Transverse colon (tissue), 4 donors: ENCODE measurements around the gene PLCL2. TPM values are rescaled to one million over a fixed set of nuclear protein-coding genes. Genes with fewer than 3 reads are reported as not detected.

ENCODE experiments used
- DNase-seq: peaks from one replicate; pipeline ENCODE4 v3.0.0-alpha.2; 2019
- H3K27ac ChIP-seq, 4 donors: fragments of 200-600 bp; sonication (generic); 2 replicates each; pipeline ENCODE4 v1.5.1; 2016 to 2018; ENCODE audit warnings: inconsistent platforms in 4 of 4
- H3K27me3 ChIP-seq: fragments of 200-600 bp; sonication (generic); 2 replicates; pipeline ENCODE4 v1.5.1; 2017; ENCODE audit warnings: inconsistent platforms
- H3K36me3 ChIP-seq, 4 donors: fragments of 200-600 bp; sonication (generic); 2 replicates each; pipeline ENCODE4 v1.5.1; 2017 to 2019; ENCODE audit warnings: inconsistent platforms in 4 of 4
- H3K4me1 ChIP-seq, 4 donors: fragments of 200-600 bp; sonication (generic); 2 replicates each; pipeline ENCODE4 v1.5.1; 2017 to 2020; ENCODE audit warnings: inconsistent platforms in 4 of 4
- H3K4me3 ChIP-seq, 4 donors: fragments of 200-600 bp; sonication (generic); 1 replicate in 1 of 4; 2 replicates in 3 of 4; pipeline versions ENCODE4 v1.5.1 to v1.6.1; 2017 to 2019; ENCODE audit warnings: inconsistent platforms in 4 of 4
- H3K9me3 ChIP-seq, 2 donors: fragments of 200-600 bp; sonication (generic); 2 replicates each; pipeline ENCODE4 v1.5.1; 2017 to 2019; ENCODE audit warnings: inconsistent platforms in 2 of 2
- EP300 ChIP-seq: sonication (generic); formaldehyde crosslinking; IDR thresholded peaks from one replicate; pipeline ENCODE4 v1.6.1; 2017; ENCODE audit warnings: antibody characterized with exemption, low read depth
- POLR2A ChIP-seq: fragments of 450-650 bp; IDR thresholded peaks from one replicate; pipeline ENCODE4 v1.6.1; 2016; ENCODE audit warnings: antibody characterized with exemption, mild to moderate bottlenecking, moderate library complexity
- POLR2AphosphoS5 ChIP-seq, 3 donors: sonication (generic); formaldehyde crosslinking; IDR thresholded peaks; one replicate each; pipeline ENCODE4 v1.6.1; 2016; ENCODE audit warnings: antibody characterized with exemption in 3 of 3
- WGBS, 2 donors: methylation state at CpG; one replicate each; pipeline ENCODE4 v1.1.5; 2018; ENCODE audit warnings: low coverage in 1 of 2; 5-methylcytosine and 5-hydroxymethylcytosine counted together
- in situ Hi-C, 4 donors: fragments of 200-750 bp; cut with MboI; loops; one replicate each; pipeline versions ENCODE4 v1.15.0 to v1.15.1; 2017; ENCODE audit warnings: low sequenced_read_pairs in 3 of 4, low pct_ligation_motif_present in 1 of 4, low pct_unique_long_range_greater_than_20kb in 1 of 4
- intact Hi-C: fragments of 100-400 bp; cut with DNase I; formaldehyde crosslinking; loops from one replicate; pipeline ENCODE4 v1.15.1; 2023; ENCODE audit warnings: low total_unique reads
- total RNA-seq, 4 donors: library from RNA; depleted of rRNA; stranded (reverse); fragments of >200 nt; gene quantifications; one replicate each; pipeline ENCODE4 v1.1.0, GENCODE V29; 2016
- TF ChIP-seq, protein P1 (sequence below), 5 experiments: fragments of 200-600 bp in 3 of 5; fragments of 450-650 bp in 2 of 5; sonication (generic) in 3 of 5; IDR thresholded peaks; 1 replicate in 2 of 5; 2 replicates in 3 of 5; pipeline ENCODE4 v1.5.1; 2016 to 2017; ENCODE audit warnings: antibody characterized with exemption in 5 of 5, inconsistent platforms in 3 of 5, mild to moderate bottlenecking in 2 of 5, moderate library complexity in 1 of 5

PLCL2 gene
- total RNA-seq, 4 donors from 2014 or later = 17.2 to 41.4 (median 35.9) TPM

- H3K4me3 ChIP-seq = no peak overlapping the region
- intact Hi-C loops = no loop called here
- in situ Hi-C loops = no loop called here
- H3K36me3 ChIP-seq = no peaks in the 10 kb centered on the region
- H3K9me3 ChIP-seq = no peaks in the 10 kb centered on the region
- H3K27me3 ChIP-seq = no peaks in the 10 kb centered on the region
- no peak overlapping the region for H3K27ac ChIP-seq
- 80 to 83% methylated on average over 4 to 7 of the region's 7 CpGs for WGBS, 2 donors
- H3K4me1 ChIP-seq = peaks cover 0 to 5% (median 2%) of the 10 kb centered on the region in 4 donors
- TF ChIP-seq, protein P1, sequence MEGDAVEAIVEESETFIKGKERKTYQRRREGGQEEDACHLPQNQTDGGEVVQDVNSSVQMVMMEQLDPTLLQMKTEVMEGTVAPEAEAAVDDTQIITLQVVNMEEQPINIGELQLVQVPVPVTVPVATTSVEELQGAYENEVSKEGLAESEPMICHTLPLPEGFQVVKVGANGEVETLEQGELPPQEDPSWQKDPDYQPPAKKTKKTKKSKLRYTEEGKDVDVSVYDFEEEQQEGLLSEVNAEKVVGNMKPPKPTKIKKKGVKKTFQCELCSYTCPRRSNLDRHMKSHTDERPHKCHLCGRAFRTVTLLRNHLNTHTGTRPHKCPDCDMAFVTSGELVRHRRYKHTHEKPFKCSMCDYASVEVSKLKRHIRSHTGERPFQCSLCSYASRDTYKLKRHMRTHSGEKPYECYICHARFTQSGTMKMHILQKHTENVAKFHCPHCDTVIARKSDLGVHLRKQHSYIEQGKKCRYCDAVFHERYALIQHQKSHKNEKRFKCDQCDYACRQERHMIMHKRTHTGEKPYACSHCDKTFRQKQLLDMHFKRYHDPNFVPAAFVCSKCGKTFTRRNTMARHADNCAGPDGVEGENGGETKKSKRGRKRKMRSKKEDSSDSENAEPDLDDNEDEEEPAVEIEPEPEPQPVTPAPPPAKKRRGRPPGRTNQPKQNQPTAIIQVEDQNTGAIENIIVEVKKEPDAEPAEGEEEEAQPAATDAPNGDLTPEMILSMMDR (IDR thresholded peaks at IDR 0.05) = no peak
- no peak for TF ChIP-seq POLR2A
- no peak for TF ChIP-seq POLR2AphosphoS5 (IDR thresholded peaks at IDR 0.05)
- TF ChIP-seq EP300 = no peak
- DNase-seq = no peak
Observed at GRCh38 chr3:16936676-16937230, 52.0 kb downstream of the PLCL2 start.

DNA sequence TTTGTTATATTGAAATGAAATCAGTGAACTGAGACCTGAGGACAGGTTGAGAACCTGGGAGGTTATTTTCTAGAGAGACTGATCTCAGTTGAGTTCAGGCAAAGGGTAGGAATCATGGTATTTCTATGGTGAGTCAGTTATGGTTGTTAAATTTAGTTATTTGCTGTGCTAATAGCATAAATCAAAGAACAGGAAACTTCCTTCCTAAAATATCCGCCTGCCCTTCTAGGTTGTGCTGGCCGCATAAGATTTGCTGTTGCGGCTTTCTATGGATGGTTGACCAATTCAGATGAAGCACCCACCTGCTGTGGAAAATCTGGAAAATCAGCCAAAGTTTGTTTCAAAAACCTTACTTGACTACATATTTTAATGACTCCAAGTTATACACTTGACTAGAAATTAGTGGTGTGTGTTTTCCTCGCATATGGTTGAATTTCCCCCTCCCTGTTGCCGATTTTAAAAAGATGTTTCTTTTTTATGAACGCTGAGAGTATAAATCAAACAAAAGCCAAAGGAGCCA lies 52.6 kb downstream of the PLCL2 start:
- intact Hi-C loops = no loop called here
- Histone ChIP-seq H3K9me3 (no peaks in the 10 kb centered on the region), H3K36me3 (no peaks in the 10 kb centered on the region), H3K27me3 (no peaks in the 10 kb centered on the region), H3K4me3 (no peak overlapping the region), H3K27ac (no peak overlapping the region), H3K4me1 (peaks cover 0 to 5% (median 2%) of the 10 kb centered on the region in 4 donors)
- 88 to 89% methylated on average over 6 of the region's 6 CpGs for WGBS, 2 donors
- no peak for DNase-seq
- in situ Hi-C loops = no loop called here
- TF ChIP-seq, protein P1 (IDR thresholded peaks at IDR 0.05) = no peak
- TF ChIP-seq POLR2AphosphoS5 (IDR thresholded peaks at IDR 0.05) (no peak), POLR2A (no peak), EP300 (no peak)

DNA sequence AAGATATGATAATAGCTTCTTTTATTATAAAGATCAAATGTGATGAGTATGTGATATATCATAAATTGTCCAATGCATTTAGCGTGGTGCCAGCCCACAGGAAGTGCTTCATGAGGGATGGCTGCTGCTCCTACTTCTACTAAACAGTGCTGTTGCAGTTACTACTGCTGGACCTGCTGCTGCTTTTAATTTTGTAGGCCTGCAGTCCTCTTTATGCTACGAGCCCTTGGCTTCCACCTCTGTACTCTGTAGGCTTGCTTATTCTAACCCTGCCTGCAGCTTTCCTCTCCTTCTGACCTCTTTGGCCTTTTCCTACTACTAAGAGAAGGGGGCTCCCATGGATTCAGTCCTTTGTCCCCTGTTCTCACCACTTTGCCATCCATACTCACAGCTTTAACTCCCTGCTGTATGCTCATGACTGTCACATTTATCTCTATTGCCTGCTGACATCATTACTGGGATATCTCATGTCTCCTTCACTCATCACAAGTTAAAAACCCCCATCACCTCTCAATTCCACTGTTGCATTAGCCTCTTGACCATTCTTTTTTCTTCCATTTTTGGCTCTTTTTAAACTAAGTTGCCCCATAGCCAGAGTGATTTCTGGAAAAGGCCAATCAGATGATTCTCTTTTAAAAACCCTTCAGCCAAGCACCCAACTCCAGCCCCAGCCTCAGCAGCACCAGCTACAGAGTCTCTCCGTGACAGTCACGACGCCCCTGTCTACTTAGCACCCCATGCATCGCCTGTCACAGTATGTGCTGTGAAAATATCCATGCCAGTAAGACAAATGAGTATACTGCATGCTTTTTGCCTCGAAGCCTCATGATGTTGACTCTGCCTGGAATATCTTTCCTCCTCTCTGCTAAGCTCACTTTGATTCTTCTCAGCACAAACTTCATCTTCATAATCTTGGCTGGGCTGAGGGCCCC lies 56.3 kb downstream of the PLCL2 start:
- no peaks in the 10 kb centered on the region for H3K36me3 ChIP-seq
- H3K9me3 ChIP-seq = no peaks in the 10 kb centered on the region
- intact Hi-C loops = no loop called here
- no peak overlapping the region for H3K4me3 ChIP-seq
- in situ Hi-C loops = no loop called here
- peaks cover 0 to 28% (median 7%) of the 10 kb centered on the region in 4 donors for H3K4me1 ChIP-seq
- H3K27me3 ChIP-seq = no peaks in the 10 kb centered on the region
- 93 to 100% methylated on average over 2 to 7 of the region's 7 CpGs for WGBS, 2 donors
- H3K27ac ChIP-seq = no peak overlapping the region
- no peak for DNase-seq
- TF ChIP-seq POLR2A (no peak), EP300 (no peak), POLR2AphosphoS5 (IDR thresholded peaks at IDR 0.05) (no peak)
- TF ChIP-seq, protein P1 (IDR thresholded peaks at IDR 0.05) = no peak

DNA sequence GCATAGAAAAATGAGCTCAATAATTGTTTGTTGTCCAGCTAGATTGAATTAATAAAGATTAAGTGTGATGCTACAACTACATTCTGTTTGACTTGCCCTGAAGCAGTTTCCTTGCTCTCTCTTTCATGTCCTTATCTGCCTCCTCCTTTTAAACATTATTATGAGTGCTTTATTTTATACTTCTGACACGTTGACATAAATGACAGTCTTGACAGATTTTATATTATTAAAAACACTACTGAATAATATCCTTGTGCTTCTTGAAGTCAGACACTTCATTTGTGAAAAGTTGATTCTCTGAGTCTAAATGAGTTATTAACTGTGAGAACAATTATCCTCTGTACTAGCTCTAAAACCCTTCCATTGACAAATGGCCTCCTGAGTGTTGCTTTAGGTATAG lies 58.2 kb downstream of the PLCL2 start:
- Histone ChIP-seq H3K27me3 (no peaks in the 10 kb centered on the region), H3K36me3 (no peaks in the 10 kb centered on the region), H3K4me3 (no peak overlapping the region), H3K9me3 (no peaks in the 10 kb centered on the region), H3K27ac (no peak overlapping the region), H3K4me1 (peaks cover 0 to 23% (median 7%) of the 10 kb centered on the region in 4 donors)
- 25 to 36% methylated on average over 1 of the region's 1 CpG for WGBS, 2 donors
- DNase-seq = no peak
- TF ChIP-seq EP300 (no peak), POLR2AphosphoS5 (IDR thresholded peaks at IDR 0.05) (no peak)
- intact Hi-C loops = no loop called here
- in situ Hi-C loops = no loop called here
